Right lobe of liver (tissue), 6 donors: ENCODE data around the gene CEP170B. TPM values are rescaled to one million over a fixed set of nuclear protein-coding genes. Genes with fewer than 3 reads are reported as not detected.
A peak's percentile ranks its signal among the peaks of the same experiment; 100 is the strongest.

Experiments used
- ATAC-seq, 4 donors: fragments of 200-7000 bp; cut with Tn5 transposase; one replicate each; pipeline ENCODE4 v1.9.1; 2020; ENCODE audit warnings: mild to moderate bottlenecking in 4 of 4, moderate library complexity in 4 of 4
- DNase-seq, 3 donors: peaks; one replicate each; pipeline ENCODE4 v3.0.0-alpha.2; 2020
- H3K27ac ChIP-seq, 3 donors: fragments of 200-600 bp; one replicate each; pipeline ENCODE4 v1.8.0; 2022
- H3K27me3 ChIP-seq, 2 donors: fragments of 200-600 bp; one replicate each; pipeline ENCODE4 v1.8.0; 2022
- H3K36me3 ChIP-seq, 4 donors: fragments of 200-600 bp; sonication (generic) in 1 of 4; one replicate each; pipeline versions ENCODE4 v1.5.1 to v1.8.0; 2017 to 2022; ENCODE audit warnings: control low read depth in 1 of 4
- H3K4me1 ChIP-seq, 4 donors: fragments of 200-600 bp; sonication (generic) in 1 of 4; one replicate each; pipeline versions ENCODE4 v1.5.1 to v1.8.0; 2017 to 2022; ENCODE audit warnings: control low read depth in 1 of 4
- H3K4me3 ChIP-seq, 3 donors: fragments of 200-600 bp; one replicate each; pipeline ENCODE4 v1.8.0; 2022
- H3K9me3 ChIP-seq, 4 donors: fragments of 200-600 bp; sonication (generic) in 1 of 4; one replicate each; pipeline versions ENCODE4 v1.5.1 to v1.8.0; 2017 to 2022; ENCODE audit warnings: control low read depth in 1 of 4
- POLR2A ChIP-seq: fragments of 450-650 bp; IDR thresholded peaks from one replicate; pipeline ENCODE4 v1.6.1; 2017; ENCODE audit warnings: antibody characterized with exemption, mild to moderate bottlenecking
- WGBS: methylation state at CpG from one replicate; pipeline ENCODE4 v1.1.6; 2018; ENCODE audit warnings: low coverage, low lambda C conversion rate; ENCODE audit not compliant: insufficient coverage; ENCODE audit errors: missing lambda C conversion rate; 5-methylcytosine and 5-hydroxymethylcytosine counted together
- intact Hi-C, 2 donors: fragments of 100-400 bp; cut with DNase I; formaldehyde crosslinking; loops; one replicate each; pipeline versions ENCODE4 v1.11.2 to v1.14.1; 2022
- total RNA-seq, 6 experiments: library from RNA; depleted of rRNA in 2 of 6; stranded (reverse); fragments of >200 nt in 2 of 6; fragmentation: NEBNext Ultra II Directional in 3 of 6; extraction: Animal tissue kit (Norgen Biotek cat#: 25700) in 3 of 6; gene quantifications; one replicate each; pipeline versions ENCODE4 v1.1.0 to v1.2.4, GENCODE V29; 2016 to 2023
- TF ChIP-seq, protein P1 (sequence below), 4 donors: fragments of 200-600 bp in 3 of 4; fragments of 450-650 bp in 1 of 4; IDR thresholded peaks; one replicate each; pipeline versions ENCODE4 v1.5.1 to v1.8.0; 2016 to 2022; ENCODE audit warnings: antibody characterized with exemption in 4 of 4, mild to moderate bottlenecking in 2 of 4
- donor health status: DM: no; HTN: yes; CAD: no.
- donor health status: DM: no; HTN: no; CAD: no.
- donor health status: DM: no; HTN: no; CAD: no.
- donor health status: DM: no; HTN: yes; CAD: no.
- donor health status: DM: no; HTN: yes; CAD: no.

The CEP170B gene
- total RNA-seq, 6 experiments from 2014 or later = 13.2 to 22.4 (median 16.8) TPM

DNA sequence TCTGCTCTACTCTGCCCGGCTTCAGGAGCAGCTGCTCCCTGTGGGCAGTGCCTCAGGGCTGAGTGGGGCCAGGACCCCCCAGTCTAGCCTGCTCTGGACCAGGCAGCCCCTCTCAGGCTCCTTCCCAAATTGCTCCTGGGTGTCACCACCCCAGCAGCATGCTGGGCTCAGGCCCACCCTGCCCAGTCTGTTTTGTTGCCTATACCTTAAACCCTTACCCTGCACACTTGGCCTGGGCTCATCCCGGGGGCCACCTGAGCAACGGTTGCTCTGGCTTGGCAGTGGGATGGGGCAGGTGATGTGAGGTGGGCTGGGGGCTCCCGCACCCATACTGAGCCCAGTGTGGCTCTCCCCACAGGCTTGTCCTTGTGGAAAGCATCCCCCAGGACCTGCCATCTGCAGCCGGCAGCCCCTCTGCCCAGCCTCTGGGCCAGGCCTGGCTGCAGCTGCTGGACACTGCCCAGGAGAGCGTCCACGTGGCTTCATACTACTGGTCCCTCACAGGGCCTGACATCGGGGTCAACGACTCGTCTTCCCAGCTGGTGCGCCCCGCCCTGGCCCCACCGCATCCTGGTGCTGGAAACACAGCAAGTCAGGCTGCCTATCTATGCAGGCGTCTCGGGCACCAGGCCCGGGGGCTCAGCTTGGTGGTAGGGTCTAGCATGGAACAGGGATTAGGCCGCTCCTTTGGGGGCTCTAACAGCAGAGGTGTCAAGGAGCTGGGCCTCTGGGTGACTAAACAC lies 63.5 kb downstream of the CEP170B start:
- DNase-seq = peak in 2 of 3 donors; percentile 52
- intact Hi-C loops = no loop called here

DNA sequence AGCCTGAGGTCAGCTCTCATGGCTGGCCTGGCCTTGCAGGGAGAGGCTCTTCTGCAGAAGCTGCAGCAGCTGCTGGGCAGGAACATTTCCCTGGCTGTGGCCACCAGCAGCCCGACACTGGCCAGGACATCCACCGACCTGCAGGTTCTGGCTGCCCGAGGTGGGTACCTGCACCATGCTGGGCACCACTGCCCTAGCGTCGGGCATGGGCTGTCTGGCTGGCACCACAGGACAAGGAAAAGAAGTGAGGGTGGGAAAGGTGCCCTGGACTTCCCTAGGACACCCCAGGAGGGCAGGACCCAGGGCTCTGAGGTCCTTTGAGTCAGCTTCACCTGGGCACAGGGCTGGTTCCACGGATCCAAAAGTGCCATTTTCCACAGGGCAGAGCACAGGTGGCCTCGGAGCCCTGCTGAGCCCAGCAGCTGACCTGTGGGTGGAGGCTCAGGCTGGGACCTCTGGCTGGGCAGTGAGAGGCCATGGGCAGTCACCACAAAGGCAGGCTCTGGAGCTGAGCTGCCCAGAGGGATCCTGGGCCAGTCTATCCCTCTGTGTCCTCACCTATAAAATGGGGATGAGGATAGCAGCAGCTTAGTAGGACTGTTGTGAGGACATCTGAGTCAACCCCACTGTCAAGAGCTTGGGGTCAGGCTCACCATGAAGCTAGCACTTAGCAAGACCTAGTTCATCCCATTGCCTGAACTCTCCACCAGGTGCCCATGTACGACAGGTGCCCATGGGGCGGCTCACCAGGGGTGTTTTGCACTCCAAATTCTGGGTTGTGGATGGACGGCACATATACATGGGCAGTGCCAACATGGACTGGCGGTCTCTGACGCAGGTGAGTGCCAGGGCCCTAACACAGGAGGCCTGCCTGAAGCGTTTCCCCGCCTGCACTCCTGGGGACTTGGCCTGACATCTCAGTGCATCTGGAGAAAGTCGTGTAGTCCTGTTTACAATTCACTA lies 64.5 kb downstream of the CEP170B start:
- intact Hi-C loops = no loop called here
- peak in 1 of 3 donors; percentile 48 for DNase-seq
- no peak for TF ChIP-seq POLR2A
- TF ChIP-seq, protein P1, sequence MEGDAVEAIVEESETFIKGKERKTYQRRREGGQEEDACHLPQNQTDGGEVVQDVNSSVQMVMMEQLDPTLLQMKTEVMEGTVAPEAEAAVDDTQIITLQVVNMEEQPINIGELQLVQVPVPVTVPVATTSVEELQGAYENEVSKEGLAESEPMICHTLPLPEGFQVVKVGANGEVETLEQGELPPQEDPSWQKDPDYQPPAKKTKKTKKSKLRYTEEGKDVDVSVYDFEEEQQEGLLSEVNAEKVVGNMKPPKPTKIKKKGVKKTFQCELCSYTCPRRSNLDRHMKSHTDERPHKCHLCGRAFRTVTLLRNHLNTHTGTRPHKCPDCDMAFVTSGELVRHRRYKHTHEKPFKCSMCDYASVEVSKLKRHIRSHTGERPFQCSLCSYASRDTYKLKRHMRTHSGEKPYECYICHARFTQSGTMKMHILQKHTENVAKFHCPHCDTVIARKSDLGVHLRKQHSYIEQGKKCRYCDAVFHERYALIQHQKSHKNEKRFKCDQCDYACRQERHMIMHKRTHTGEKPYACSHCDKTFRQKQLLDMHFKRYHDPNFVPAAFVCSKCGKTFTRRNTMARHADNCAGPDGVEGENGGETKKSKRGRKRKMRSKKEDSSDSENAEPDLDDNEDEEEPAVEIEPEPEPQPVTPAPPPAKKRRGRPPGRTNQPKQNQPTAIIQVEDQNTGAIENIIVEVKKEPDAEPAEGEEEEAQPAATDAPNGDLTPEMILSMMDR (IDR thresholded peaks at IDR 0.05) = no peak

More for the DNA sequence above, 63.5 kb downstream of the CEP170B start:
- TF ChIP-seq, protein P1 (IDR thresholded peaks at IDR 0.05) = no peak
- no peak for TF ChIP-seq POLR2A
- ATAC-seq = no peak
- H3K4me1 ChIP-seq = peaks cover 0 to 11% (median 0%) of the 10 kb centered on the region in 4 donors
- H3K4me3 ChIP-seq = no peak overlapping the region
- H3K9me3 ChIP-seq = no peaks in the 10 kb centered on the region
- no peaks in the 10 kb centered on the region for H3K27me3 ChIP-seq
- H3K27ac ChIP-seq = no peak overlapping the region
- no peaks in the 10 kb centered on the region for H3K36me3 ChIP-seq
- no CpG with 5 or more reads among the region's 17 CpGs for WGBS

GRCh38 chr14:104930526-104931303 lies 65.6 kb downstream of the CEP170B start:
- H3K27me3 ChIP-seq = no peaks in the 10 kb centered on the region
- no peaks in the 10 kb centered on the region for H3K9me3 ChIP-seq
- H3K4me3 ChIP-seq = no peak overlapping the region
- peaks cover 0 to 11% (median 0%) of the 10 kb centered on the region in 4 donors for H3K4me1 ChIP-seq
- intact Hi-C loops = no loop called here
- no peak for ATAC-seq
- no peak overlapping the region for H3K27ac ChIP-seq
- H3K36me3 ChIP-seq = no peaks in the 10 kb centered on the region
- no peak for TF ChIP-seq POLR2A
- TF ChIP-seq, protein P1 (IDR thresholded peaks at IDR 0.05) = no peak
- WGBS = 80% methylated on average over 1 of the region's 10 CpGs
- peak in 2 of 3 donors; percentile 40 to 45 for DNase-seq

More for the DNA sequence above, 64.5 kb downstream of the CEP170B start:
- WGBS = 60% methylated on average over 1 of the region's 15 CpGs
- no peak overlapping the region for H3K4me3 ChIP-seq
- H3K27me3 ChIP-seq = no peaks in the 10 kb centered on the region
- H3K36me3 ChIP-seq = no peaks in the 10 kb centered on the region
- H3K9me3 ChIP-seq = no peaks in the 10 kb centered on the region
- ATAC-seq = no peak
- no peak overlapping the region for H3K27ac ChIP-seq
- H3K4me1 ChIP-seq = peaks cover 0 to 11% (median 0%) of the 10 kb centered on the region in 4 donors

- intact Hi-C loops = no loop called here
- Histone ChIP-seq H3K9me3 (no peaks in the 10 kb centered on the region), H3K4me1 (peaks cover 0 to 11% (median 0%) of the 10 kb centered on the region in 4 donors), H3K27me3 (no peaks in the 10 kb centered on the region), H3K36me3 (no peaks in the 10 kb centered on the region), H3K4me3 (no peak overlapping the region), H3K27ac (no peak overlapping the region)
- TF ChIP-seq, protein P1 (IDR thresholded peaks at IDR 0.05) = no peak
- no peak for TF ChIP-seq POLR2A
- ATAC-seq (no peak), DNase-seq (no peak)
- WGBS = 81% methylated on average over 3 of the region's 9 CpGs
Observed at GRCh38 chr14:104931304-104931770, 66.3 kb downstream of the CEP170B start.
